Peyer's patch (tissue), 4 donors: Measurements from ENCODE around the gene TRIM9. TPM values are rescaled to one million over a fixed set of nuclear protein-coding genes. Genes with fewer than 3 reads are reported as not detected.
A peak's percentile ranks its signal among the peaks of the same experiment; 100 is the strongest.

Experiments used
- DNase-seq, 3 donors: peaks; one replicate each; pipeline ENCODE4 v3.0.0-alpha.2; 2017 to 2019
- H3K27ac ChIP-seq, 4 donors: fragments of 200-600 bp; sonication (generic); one replicate each; pipeline ENCODE4 v1.5.1; 2016 to 2019
- H3K27me3 ChIP-seq, 2 donors: fragments of 200-600 bp; sonication (generic); one replicate each; pipeline ENCODE4 v1.5.1; 2019
- H3K36me3 ChIP-seq, 3 donors: fragments of 200-600 bp; sonication (generic); one replicate each; pipeline ENCODE4 v1.5.1; 2016 to 2019
- H3K4me1 ChIP-seq, 4 donors: fragments of 200-600 bp; sonication (generic); one replicate each; pipeline ENCODE4 v1.5.1; 2016 to 2019
- H3K4me3 ChIP-seq, 4 donors: fragments of 200-600 bp; sonication (generic); 1 replicate in 3 of 4; 2 replicates in 1 of 4; pipeline ENCODE4 v1.5.1; 2016 to 2019; ENCODE audit warnings: mild to moderate bottlenecking in 1 of 4
- H3K9me3 ChIP-seq, 4 donors: fragments of 200-600 bp; sonication (generic); one replicate each; pipeline ENCODE4 v1.5.1; 2016 to 2019; ENCODE audit warnings: mild to moderate bottlenecking in 1 of 4
- CTCF ChIP-seq, 6 experiments: fragments of 450-650 bp in 4 of 6; fragments of 200-600 bp in 2 of 6; sonication (generic) in 1 of 6; IDR thresholded peaks; one replicate each; pipeline ENCODE4 v1.5.1; 2017 to 2019; ENCODE audit warnings: antibody characterized with exemption in 6 of 6, mild to moderate bottlenecking in 3 of 6, moderate library complexity in 1 of 6
- POLR2A ChIP-seq, 2 donors: fragments of 450-650 bp; IDR thresholded peaks; one replicate each; pipeline ENCODE4 v1.5.1; 2017; ENCODE audit warnings: antibody characterized with exemption in 2 of 2, mild to moderate bottlenecking in 2 of 2, moderate library complexity in 2 of 2
- total RNA-seq, 4 donors: library from RNA; depleted of rRNA; stranded (reverse); fragments of >200 nt; gene quantifications; one replicate each; pipeline ENCODE4 v1.1.0, GENCODE V29; 2016

Gene TRIM9
- 1 to 10 TPM in 2 of 4 donors, under 1 TPM in 2; 0.35 to 5.0 (median 2.2) TPM for total RNA-seq

DNA sequence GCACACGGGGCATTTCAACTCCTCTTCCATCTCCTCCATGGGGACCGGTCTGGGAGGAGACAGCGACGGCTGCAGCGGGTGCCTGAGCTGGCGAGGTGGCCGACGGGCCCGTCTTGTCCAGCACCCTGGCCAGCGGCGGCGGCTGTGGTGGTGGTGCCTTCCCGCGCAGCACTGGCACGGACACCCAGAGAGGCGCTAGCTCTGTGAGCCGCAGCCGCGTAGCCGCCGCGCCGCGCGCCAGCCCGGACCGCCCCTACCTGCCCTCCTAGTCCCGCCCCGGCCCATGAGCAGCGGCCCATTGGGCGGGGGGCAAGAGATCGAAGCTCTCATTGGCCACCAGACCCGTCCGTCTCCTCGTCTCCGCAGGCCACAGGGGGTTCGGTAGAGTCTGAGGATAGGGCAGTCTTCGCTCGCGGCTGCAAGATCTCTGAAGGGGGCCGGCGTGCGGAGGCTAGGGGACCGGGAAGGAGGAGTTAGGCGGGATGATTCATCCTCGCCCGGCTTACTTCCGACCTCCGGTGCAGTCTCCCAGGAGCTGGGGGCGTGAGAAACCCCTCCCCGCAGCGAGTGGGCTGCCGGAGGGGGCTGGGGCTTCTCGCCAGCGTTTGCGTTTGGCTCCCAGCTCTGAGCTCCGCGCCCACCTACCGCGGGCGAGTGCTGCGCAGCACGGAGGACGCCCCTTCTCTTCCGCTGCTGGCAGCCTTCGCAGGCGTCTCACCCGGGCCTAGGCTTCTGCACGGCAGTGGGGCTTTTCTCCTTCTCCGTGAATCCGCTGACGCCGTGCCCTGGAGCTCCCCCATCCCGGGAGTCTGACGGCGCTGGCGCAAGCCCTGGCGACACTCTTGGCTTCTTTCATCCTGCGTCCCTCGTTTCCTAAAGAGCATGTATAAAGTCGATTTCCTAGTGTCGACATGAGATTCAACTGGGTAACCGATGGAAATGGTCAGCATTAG lies at the start of gene TRIM9:
Gene TRIM9 (minus strand): TSS at position 205 of the 953 bp plus-strand sequence. CDS start 166 bp downstream, at position 39.
- DNase-seq: peak; percentile 90 to 97 (median 90)
- peaks cover 0 to 14% of the 10 kb centered on the region in 2 donors for H3K27me3 ChIP-seq
- peak within 1 kb of the TSS; percentile 57 to 68 (median 60) for H3K4me3 ChIP-seq
- peaks cover 0 to 24% (median 7%) of the 10 kb centered on the region in 4 donors for H3K4me1 ChIP-seq
- H3K9me3 ChIP-seq: no peaks in the 10 kb centered on the region
- no peaks in the 10 kb centered on the region for H3K36me3 ChIP-seq
- no peak for TF ChIP-seq CTCF (IDR thresholded peaks at IDR 0.05)
- no peak for TF ChIP-seq POLR2A (IDR thresholded peaks at IDR 0.05)
- peak within 1 kb of the TSS in 3 of 4 donors; percentile 20 to 67 (median 56) for H3K27ac ChIP-seq

DNA sequence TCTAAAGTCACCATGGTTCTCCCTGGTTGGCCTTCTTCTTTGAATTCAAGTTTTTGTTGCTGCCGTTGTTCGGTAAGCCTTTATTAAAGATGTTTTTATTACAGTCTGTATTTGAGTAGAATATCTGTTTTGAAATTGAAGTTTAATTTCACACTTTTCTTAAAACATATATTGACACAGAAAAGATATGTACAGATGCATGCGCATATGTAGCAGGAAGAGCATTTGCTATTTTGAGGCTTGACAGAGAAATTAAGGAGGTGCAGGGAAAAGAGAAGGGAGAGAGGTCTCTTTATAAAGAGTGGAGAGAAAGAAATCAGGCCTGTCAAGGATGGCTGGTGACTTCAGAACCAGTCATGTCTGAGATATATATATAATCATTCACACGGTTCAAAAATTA lies 46.0 kb upstream of the TRIM9 start:
- no peak for TF ChIP-seq CTCF (IDR thresholded peaks at IDR 0.05)
- no peak for TF ChIP-seq POLR2A (IDR thresholded peaks at IDR 0.05)
- no peak overlapping the region for H3K4me3 ChIP-seq
- no peaks in the 10 kb centered on the region for H3K27me3 ChIP-seq
- DNase-seq: no peak
- no peaks in the 10 kb centered on the region for H3K9me3 ChIP-seq
- peaks cover 0 to 13% (median 0%) of the 10 kb centered on the region in 4 donors for H3K4me1 ChIP-seq
- H3K36me3 ChIP-seq: no peaks in the 10 kb centered on the region
- H3K27ac ChIP-seq: no peak overlapping the region

DNA sequence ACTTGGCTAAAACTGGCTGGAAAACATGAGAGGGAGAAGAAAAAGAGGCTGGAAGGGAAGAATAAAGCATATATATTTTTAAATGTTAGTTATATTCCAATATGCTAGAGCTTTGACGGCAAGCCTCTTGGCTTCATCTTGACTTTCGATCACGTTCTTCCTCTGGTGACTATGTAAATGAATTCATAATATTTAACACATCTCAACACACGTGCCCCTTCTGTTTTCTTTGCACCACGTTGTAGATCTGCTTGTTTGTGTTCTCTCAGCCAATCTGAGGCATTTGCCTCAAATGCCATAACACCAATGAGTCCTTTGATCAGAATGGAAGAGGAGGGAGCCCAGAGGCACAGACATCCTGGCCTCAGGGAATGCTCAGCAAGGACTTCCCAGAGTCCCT lies 45.4 kb upstream of the TRIM9 start:
- Histone ChIP-seq H3K27me3 (no peaks in the 10 kb centered on the region), H3K27ac (no peak overlapping the region), H3K36me3 (no peaks in the 10 kb centered on the region), H3K4me3 (no peak overlapping the region), H3K9me3 (no peaks in the 10 kb centered on the region), H3K4me1 (peaks cover 0 to 13% (median 0%) of the 10 kb centered on the region in 4 donors)
- DNase-seq: no peak
- TF ChIP-seq POLR2A (IDR thresholded peaks at IDR 0.05) (no peak), CTCF (IDR thresholded peaks at IDR 0.05) (no peak)

DNA sequence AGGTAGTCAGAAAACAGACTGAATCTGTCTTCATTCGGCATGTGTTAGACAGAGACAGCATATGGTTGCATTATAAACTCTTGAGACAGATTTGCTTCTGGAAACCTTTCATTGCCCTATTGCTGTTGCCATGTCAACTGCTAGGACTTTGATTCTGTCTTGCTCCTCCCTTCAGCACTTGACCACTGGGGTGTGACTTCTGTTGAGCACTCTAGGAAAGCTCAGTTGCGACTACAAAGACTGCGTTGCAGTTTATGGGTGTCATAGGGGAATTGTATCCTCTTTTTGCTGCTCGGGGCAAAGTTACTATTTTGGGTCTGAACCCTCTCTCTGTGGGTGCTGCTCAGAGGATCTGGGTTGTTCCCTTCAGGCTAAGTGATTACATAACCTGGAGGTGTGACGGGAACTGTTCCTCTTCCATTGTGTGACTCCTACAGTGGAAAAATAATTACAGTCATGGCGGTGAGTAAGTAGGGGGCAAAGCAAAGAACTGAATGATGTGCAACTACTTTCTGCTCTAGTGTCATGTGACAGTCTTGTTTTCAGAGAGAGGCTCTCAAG lies 44.3 kb upstream of the TRIM9 start:
- TF ChIP-seq CTCF (IDR thresholded peaks at IDR 0.05): peak in 1 of 6 experiments; percentile 30
- TF ChIP-seq POLR2A (IDR thresholded peaks at IDR 0.05): no peak
- Histone ChIP-seq H3K4me3 (peak overlapping the region in 2 of 4 donors; percentile 20 to 27), H3K36me3 (no peaks in the 10 kb centered on the region), H3K4me1 (peaks cover 0 to 13% (median 0%) of the 10 kb centered on the region in 4 donors), H3K9me3 (no peaks in the 10 kb centered on the region), H3K27ac (peak overlapping the region in 2 of 4 donors; percentile 29 to 74), H3K27me3 (no peaks in the 10 kb centered on the region)
- peak in 1 of 3 donors; percentile 59 for DNase-seq

DNA sequence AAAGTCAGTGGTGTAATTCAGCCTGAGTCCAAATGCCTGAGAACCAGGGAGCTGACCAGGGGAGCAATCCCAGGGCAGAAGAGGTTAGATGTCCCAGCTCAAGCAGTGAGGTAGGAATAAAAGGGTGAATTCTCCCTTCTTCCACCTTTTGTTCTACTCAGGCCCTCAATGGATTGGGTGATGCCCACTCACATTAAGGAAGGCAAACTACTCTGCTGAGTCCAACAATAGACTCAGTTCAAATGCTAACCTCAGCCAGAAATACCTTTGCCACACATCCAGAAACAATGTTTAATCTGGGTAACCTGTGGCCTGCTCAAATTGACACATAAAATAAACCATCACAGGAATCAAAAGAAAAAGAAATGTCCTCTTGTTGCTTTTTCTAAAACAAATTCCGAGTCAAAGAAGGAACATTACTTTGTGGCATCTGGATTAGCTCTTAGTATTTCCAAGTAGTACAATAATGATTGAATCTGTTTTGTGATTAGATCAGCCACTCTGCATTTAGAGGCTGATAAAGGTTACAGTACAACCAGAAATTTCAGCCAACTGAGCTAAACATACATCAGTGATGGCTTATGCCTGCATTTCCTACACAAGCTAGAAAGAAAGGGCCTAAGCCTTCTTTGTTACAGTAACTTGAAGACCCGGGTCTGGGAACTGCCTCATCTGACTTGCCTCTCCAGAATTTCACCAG lies 43.6 kb upstream of the TRIM9 start:
- Histone ChIP-seq H3K9me3 (no peaks in the 10 kb centered on the region), H3K4me1 (peaks cover 0 to 13% (median 0%) of the 10 kb centered on the region in 4 donors), H3K27me3 (no peaks in the 10 kb centered on the region), H3K4me3 (no peak overlapping the region), H3K36me3 (no peaks in the 10 kb centered on the region), H3K27ac (peak overlapping the region in 2 of 4 donors; percentile 29 to 74)
- DNase-seq: no peak
- TF ChIP-seq POLR2A (IDR thresholded peaks at IDR 0.05) (no peak), CTCF (IDR thresholded peaks at IDR 0.05) (no peak)
